HEK293 (cell line): ENCODE results near the gene PARD3.

Source experiments
- MYNN ChIP-seq: fragments of 450-650 bp; formaldehyde crosslinking; IDR thresholded peaks from 2 replicates; pipeline ENCODE4 v1.5.1; 2016; ENCODE audit warnings: missing biosample characterization, missing genetic modification characterization, borderline replicate concordance
- SALL2 ChIP-seq: fragments of 450-650 bp; formaldehyde crosslinking; IDR thresholded peaks from 2 replicates; pipeline ENCODE4 v1.5.0; 2017; ENCODE audit warnings: missing biosample characterization, mild to moderate bottlenecking, missing genetic modification characterization, borderline replicate concordance
- ZNF138 ChIP-seq: fragments of 450-650 bp; formaldehyde crosslinking; IDR thresholded peaks from 2 replicates; pipeline ENCODE4 v1.5.1; 2016; ENCODE audit warnings: missing biosample characterization, missing genetic modification characterization, borderline replicate concordance
- TF ChIP-seq, protein P1 (sequence below): fragments of 450-650 bp; formaldehyde crosslinking; IDR thresholded peaks from 2 replicates; pipeline ENCODE4 v1.5.1; 2016; ENCODE audit warnings: missing biosample characterization, missing genetic modification characterization
- TF ChIP-seq, protein P2 (sequence below): fragments of 450-650 bp; formaldehyde crosslinking; IDR thresholded peaks from 2 replicates; pipeline ENCODE4 v1.5.1; 2016; ENCODE audit warnings: missing biosample characterization, missing genetic modification characterization
- TF ChIP-seq, protein P3 (sequence below): fragments of 450-650 bp; formaldehyde crosslinking; IDR thresholded peaks from 2 replicates; pipeline ENCODE4 v1.5.1; 2016; ENCODE audit warnings: missing biosample characterization, missing genetic modification characterization, borderline replicate concordance

DNA sequence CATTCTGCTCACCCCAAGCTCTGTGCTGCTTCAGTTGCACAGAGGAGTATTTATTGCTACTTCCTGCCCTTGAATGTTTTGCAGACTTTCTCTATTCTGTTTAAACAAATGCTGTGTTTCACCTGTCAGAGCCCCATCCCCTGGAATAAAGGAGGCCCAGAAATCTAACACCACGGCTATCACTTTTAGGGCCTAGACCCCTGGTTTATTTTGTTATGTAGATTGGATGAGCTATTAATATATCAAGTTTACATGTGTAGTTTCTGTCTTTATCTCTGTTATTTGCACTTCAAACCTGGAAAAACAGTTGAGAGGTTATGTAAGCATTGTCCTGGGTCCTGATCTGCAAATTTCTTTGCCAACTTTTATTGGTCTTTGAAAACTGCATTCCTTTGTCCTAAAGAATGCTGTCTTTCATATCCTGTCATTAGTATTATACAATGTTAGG lies 630.1 kb downstream of the PARD3 start:
- TF ChIP-seq, protein P1, sequence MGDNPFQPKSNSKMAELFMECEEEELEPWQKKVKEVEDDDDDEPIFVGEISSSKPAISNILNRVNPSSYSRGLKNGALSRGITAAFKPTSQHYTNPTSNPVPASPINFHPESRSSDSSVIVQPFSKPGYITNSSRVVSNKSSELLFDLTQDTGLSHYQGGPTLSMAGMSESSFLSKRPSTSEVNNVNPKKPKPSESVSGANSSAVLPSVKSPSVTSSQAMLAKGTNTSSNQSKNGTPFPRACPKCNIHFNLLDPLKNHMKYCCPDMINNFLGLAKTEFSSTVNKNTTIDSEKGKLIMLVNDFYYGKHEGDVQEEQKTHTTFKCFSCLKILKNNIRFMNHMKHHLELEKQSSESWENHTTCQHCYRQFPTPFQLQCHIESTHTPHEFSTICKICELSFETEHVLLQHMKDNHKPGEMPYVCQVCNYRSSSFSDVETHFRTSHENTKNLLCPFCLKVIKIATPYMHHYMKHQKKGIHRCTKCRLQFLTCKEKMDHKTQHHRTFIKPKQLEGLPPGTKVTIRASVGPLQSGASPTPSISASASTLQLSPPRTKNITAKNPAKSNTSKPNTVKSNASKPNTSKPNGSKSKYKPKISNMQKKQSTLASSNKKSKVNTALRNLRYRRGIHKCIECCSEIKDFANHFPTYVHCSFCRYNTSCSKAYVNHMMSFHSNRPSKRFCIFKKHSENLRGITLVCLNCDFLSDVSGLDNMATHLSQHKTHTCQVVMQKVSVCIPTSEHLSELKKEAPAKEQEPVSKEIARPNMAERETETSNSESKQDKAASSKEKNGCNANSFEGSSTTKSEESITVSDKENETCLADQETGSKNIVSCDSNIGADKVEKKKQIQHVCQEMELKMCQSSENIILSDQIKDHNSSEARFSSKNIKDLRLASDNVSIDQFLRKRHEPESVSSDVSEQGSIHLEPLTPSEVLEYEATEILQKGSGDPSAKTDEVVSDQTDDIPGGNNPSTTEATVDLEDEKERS = no peak
- TF ChIP-seq ZNF138 (tag by site-specific recombination) = no peak
- TF ChIP-seq SALL2 = no peak
- TF ChIP-seq, protein P2, sequence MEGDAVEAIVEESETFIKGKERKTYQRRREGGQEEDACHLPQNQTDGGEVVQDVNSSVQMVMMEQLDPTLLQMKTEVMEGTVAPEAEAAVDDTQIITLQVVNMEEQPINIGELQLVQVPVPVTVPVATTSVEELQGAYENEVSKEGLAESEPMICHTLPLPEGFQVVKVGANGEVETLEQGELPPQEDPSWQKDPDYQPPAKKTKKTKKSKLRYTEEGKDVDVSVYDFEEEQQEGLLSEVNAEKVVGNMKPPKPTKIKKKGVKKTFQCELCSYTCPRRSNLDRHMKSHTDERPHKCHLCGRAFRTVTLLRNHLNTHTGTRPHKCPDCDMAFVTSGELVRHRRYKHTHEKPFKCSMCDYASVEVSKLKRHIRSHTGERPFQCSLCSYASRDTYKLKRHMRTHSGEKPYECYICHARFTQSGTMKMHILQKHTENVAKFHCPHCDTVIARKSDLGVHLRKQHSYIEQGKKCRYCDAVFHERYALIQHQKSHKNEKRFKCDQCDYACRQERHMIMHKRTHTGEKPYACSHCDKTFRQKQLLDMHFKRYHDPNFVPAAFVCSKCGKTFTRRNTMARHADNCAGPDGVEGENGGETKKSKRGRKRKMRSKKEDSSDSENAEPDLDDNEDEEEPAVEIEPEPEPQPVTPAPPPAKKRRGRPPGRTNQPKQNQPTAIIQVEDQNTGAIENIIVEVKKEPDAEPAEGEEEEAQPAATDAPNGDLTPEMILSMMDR (tag by site-specific recombination) = no peak
- TF ChIP-seq, protein P3, sequence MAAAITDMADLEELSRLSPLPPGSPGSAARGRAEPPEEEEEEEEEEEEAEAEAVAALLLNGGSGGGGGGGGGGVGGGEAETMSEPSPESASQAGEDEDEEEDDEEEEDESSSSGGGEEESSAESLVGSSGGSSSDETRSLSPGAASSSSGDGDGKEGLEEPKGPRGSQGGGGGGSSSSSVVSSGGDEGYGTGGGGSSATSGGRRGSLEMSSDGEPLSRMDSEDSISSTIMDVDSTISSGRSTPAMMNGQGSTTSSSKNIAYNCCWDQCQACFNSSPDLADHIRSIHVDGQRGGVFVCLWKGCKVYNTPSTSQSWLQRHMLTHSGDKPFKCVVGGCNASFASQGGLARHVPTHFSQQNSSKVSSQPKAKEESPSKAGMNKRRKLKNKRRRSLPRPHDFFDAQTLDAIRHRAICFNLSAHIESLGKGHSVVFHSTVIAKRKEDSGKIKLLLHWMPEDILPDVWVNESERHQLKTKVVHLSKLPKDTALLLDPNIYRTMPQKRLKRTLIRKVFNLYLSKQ (tag by site-specific recombination) = no peak
- TF ChIP-seq MYNN (tag by site-specific recombination) = no peak
